Measurements from ENCODE around the gene CHTOP.

- TF ChIP-seq POLR2A (IDR thresholded peaks at IDR 0.05) (no peak), CTCF (IDR thresholded peaks at IDR 0.05) (no peak)
Measured at GRCh38 chr1:153693466-153693865, 59.6 kb downstream of the CHTOP start.

All from right lobe of liver (tissue), 4 donors.